ENCODE results near the gene PLCG2. TPM values are rescaled to one million over a fixed set of nuclear protein-coding genes. Genes with fewer than 3 reads are reported as not detected.
"Not testable (repeated sequence)": the region's sequence is repeated elsewhere in the genome, so short reads cannot be mapped to it uniquely, and the experiment has no call there.

The PLCG2 gene
- total and polyA plus RNA-seq, 7 donors: 1.6 to 24.8 (median 3.6) TPM

DNA sequence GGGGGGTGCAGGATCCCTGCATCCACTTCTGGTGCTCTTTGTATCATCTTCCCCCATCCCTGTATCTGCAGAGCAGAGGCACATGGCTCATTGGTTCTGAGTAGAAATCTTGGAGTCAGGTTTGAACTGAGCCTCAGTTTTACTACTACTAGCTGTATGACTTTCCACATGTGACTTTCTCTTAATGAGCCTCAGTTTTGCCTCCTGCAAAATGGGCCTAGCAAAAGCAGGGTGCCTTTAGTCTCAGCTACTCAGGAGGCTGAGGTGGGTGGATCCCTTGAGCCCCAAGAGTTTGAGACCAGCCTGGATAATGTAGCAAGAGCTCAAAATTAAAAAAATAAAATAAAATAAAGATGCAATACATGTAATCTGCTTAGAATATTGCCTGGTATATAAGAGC lies 150.8 kb downstream of the PLCG2 start:
- no peak for DNase-seq
- intact Hi-C loops (cut with DNase I): no loop called here
- TF ChIP-seq POLR2A (IDR thresholded peaks at IDR 0.05) (no peak), EP300 (IDR thresholded peaks at IDR 0.05) (no peak), POLR2AphosphoS5 (IDR thresholded peaks at IDR 0.05) (no peak)
- TF ChIP-seq, protein P1, sequence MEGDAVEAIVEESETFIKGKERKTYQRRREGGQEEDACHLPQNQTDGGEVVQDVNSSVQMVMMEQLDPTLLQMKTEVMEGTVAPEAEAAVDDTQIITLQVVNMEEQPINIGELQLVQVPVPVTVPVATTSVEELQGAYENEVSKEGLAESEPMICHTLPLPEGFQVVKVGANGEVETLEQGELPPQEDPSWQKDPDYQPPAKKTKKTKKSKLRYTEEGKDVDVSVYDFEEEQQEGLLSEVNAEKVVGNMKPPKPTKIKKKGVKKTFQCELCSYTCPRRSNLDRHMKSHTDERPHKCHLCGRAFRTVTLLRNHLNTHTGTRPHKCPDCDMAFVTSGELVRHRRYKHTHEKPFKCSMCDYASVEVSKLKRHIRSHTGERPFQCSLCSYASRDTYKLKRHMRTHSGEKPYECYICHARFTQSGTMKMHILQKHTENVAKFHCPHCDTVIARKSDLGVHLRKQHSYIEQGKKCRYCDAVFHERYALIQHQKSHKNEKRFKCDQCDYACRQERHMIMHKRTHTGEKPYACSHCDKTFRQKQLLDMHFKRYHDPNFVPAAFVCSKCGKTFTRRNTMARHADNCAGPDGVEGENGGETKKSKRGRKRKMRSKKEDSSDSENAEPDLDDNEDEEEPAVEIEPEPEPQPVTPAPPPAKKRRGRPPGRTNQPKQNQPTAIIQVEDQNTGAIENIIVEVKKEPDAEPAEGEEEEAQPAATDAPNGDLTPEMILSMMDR (IDR thresholded peaks at IDR 0.05): no peak
- H3K27ac ChIP-seq: no peak overlapping the region
- no peaks in the 10 kb centered on the region for H3K36me3 ChIP-seq
- H3K4me1 ChIP-seq: no peaks in the 10 kb centered on the region
- H3K27me3 ChIP-seq: no peaks in the 10 kb centered on the region
- H3K9me3 ChIP-seq: no peaks in the 10 kb centered on the region
- H3K4me3 ChIP-seq: no peak overlapping the region

DNA sequence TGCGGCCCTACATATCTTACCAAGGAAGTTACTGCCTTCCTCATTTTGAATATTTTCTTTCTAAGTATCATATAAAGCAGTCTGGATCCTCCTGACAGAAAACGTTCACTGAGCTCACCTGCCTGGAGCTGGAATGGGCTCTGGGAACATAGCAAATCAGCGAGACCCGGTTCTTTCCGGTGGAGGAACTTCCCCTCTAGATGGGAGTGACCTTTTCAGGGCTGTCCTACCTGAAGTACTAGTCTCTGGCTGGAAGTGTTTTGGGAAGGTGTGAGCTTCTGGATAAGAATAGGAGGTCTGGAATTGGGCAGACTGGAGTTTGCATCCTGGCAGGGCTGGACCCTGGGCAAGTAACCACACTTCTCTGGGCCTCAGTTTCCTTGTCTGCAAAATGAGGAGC lies 152.8 kb downstream of the PLCG2 start:
- Histone ChIP-seq H3K27me3 (no peaks in the 10 kb centered on the region), H3K27ac (no peak overlapping the region), H3K9me3 (no peaks in the 10 kb centered on the region), H3K36me3 (no peaks in the 10 kb centered on the region), H3K4me1 (peaks cover 0 to 2% (median 0%) of the 10 kb centered on the region in 4 donors), H3K4me3 (no peak overlapping the region)
- intact Hi-C loops (cut with DNase I): no loop called here
- DNase-seq: no peak
- TF ChIP-seq POLR2A (IDR thresholded peaks at IDR 0.05) (no peak), EP300 (IDR thresholded peaks at IDR 0.05) (no peak), POLR2AphosphoS5 (IDR thresholded peaks at IDR 0.05) (no peak)
- TF ChIP-seq, protein P1 (IDR thresholded peaks at IDR 0.05): no peak
- WGBS, 2 donors: 86 to 93% methylated on average over 5 of the region's 5 CpGs

DNA sequence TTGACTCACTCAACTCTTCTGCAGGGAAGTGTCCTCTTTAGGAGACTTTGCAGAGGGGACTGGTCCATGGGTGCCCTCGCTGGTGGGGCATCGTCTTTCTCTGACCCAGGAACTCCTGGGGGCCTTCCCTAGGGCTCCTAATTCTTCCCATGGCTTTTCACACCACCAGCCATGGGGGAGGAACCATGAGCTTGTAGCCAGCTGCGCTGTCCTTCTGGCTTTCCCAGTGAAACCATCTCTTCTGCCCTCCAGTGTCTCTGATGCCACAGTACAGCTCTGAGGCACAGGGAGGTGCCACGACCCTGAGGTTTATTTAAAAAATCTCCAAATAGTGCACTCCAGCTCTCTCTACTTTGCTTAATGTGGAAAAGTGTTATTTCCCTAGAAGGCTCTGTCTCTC lies 153.6 kb downstream of the PLCG2 start:
- no peaks in the 10 kb centered on the region for H3K27me3 ChIP-seq
- H3K9me3 ChIP-seq: no peaks in the 10 kb centered on the region
- DNase-seq: no peak
- no peak overlapping the region for H3K27ac ChIP-seq
- no peaks in the 10 kb centered on the region for H3K36me3 ChIP-seq
- H3K4me1 ChIP-seq: peaks cover 0 to 5% (median 0%) of the 10 kb centered on the region in 4 donors
- no peak for TF ChIP-seq POLR2A (IDR thresholded peaks at IDR 0.05)
- TF ChIP-seq POLR2AphosphoS5 (IDR thresholded peaks at IDR 0.05): no peak
- TF ChIP-seq EP300 (IDR thresholded peaks at IDR 0.05): no peak
- TF ChIP-seq, protein P1 (IDR thresholded peaks at IDR 0.05): no peak
- no peak overlapping the region for H3K4me3 ChIP-seq
- 77 to 87% methylated on average over 4 of the region's 4 CpGs for WGBS, 2 donors
- intact Hi-C loops (cut with DNase I): no loop called here

DNA sequence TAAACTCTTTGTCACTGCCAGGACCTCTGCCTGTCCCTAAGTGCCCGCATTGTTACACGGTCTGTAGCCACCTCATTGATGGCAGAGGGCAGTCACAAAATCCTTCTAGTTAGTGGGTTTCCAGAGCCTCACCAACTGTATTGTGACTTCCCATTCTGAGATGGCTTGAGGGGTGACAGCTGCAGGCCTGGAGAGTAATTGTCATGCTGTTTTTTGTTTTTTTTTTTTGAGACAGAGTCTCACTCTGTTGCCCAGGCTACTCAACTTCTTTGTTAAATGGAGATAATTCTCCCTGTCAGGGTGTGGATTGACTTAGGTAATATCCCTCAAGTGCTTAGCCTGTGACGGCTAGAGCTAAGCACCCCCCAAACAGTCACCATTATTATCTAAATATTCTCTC lies 154.3 kb downstream of the PLCG2 start:
- 92 to 95% methylated on average over 3 of the region's 3 CpGs for WGBS, 2 donors
- Histone ChIP-seq H3K27me3 (no peaks in the 10 kb centered on the region), H3K36me3 (no peaks in the 10 kb centered on the region), H3K27ac (no peak overlapping the region), H3K9me3 (no peaks in the 10 kb centered on the region), H3K4me1 (peaks cover 0 to 5% (median 3%) of the 10 kb centered on the region in 4 donors), H3K4me3 (no peak overlapping the region)
- intact Hi-C loops (cut with DNase I): no loop called here
- DNase-seq: no peak
- TF ChIP-seq POLR2A (IDR thresholded peaks at IDR 0.05) (no peak), POLR2AphosphoS5 (IDR thresholded peaks at IDR 0.05) (no peak), EP300 (IDR thresholded peaks at IDR 0.05) (no peak)
- TF ChIP-seq, protein P1 (IDR thresholded peaks at IDR 0.05): no peak

DNA sequence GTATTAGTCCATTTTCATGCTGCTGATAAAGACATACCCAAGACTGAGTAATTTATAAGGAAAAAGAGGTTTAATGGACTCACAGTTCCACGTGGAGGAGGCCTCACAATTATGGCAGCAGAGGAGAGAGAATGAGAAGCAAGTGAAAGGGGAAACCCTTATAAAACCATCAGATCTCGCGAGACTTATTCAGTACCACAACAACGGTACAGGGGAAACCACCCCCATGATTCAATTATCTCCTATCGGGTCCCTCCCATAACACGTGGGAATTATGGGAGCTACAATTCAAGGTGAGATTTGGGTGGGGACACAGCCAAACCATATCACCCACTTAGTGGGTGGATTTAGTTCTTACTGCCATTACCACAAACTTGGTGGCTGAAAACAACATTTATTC lies 155.6 kb downstream of the PLCG2 start:
- H3K27me3 ChIP-seq; H3K4me3 ChIP-seq; H3K27ac ChIP-seq; intact Hi-C loops (cut with DNase I); DNase-seq; H3K9me3 ChIP-seq; H3K4me1 ChIP-seq; H3K36me3 ChIP-seq: not testable (repeated sequence)
- WGBS, 2 donors: 69 to 83% methylated on average over 6 of the region's 6 CpGs
